PFSK-1 (cell line): ENCODE measurements around the gene ZNF710.

Experiments
- POLR2AphosphoS5 ChIP-seq: IDR thresholded peaks from 2 replicates; pipeline ENCODE4 v1.6.1; 2012; ENCODE audit warnings: low read depth, mild to moderate bottlenecking, control low read depth, low read length, moderate library complexity
- TAF1 ChIP-seq: IDR thresholded peaks from 2 replicates; pipeline ENCODE4 v1.6.1; 2012; ENCODE audit warnings: low read length, control low read depth, borderline replicate concordance; ENCODE audit not compliant: insufficient read depth

DNA sequence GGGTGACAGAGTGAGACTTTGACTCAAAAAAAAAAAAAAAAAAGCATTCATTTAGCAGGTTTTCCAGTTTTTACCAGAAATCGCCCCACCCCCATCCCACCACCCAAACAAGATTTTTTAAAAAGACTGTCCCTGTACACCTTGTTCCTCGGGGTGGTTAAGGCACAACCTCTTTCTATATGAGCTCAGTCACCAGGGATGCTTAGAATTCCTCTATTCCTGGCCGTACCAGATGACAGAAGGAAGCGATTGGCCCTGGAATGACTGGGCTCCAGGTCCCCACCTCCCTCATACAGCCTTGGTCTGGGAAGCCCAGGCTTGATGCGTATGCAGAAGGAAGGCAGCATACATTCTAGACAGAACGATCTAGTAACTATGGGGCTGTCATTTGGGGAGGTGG, 75.6 kb downstream of the ZNF710 start:
- TF ChIP-seq TAF1 (no peak), POLR2AphosphoS5 (no peak)
